ENCODE data around the gene CXCL6. TPM values are rescaled to one million over a fixed set of nuclear protein-coding genes. Genes with fewer than 3 reads are reported as not detected.

Gene CXCL6
- total RNA-seq, 4 donors from 2014 or later: 0.66 to 1.8 TPM; not detected in 2

DNA sequence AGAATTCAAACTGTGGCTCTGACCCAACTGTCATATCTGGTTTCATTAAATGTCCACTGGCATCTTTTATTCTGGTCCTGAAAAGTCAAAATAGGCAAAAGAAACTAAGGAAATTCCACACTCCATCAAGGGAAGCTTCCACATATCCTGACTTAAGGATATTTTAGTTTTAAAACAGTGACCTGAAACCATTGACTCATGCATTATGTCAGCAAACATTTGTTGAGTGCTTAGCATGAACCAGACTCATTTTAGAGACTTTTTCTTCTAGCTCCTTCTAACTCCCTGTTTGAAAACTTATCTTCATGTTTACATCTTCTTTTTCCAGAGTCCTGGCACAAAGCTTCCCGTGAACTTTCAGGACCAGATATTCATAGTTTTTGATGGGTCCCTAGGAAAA is 25.8 kb downstream of the CXCL6 start:
- DNase-seq (ENCODE audit: extremely low spot score): no peak
- TF ChIP-seq POLR2A (IDR thresholded peaks at IDR 0.05; ENCODE audit: low read depth) (no peak), EP300 (IDR thresholded peaks at IDR 0.05) (no peak), POLR2AphosphoS5 (IDR thresholded peaks at IDR 0.05) (no peak)
- TF ChIP-seq, protein P1, sequence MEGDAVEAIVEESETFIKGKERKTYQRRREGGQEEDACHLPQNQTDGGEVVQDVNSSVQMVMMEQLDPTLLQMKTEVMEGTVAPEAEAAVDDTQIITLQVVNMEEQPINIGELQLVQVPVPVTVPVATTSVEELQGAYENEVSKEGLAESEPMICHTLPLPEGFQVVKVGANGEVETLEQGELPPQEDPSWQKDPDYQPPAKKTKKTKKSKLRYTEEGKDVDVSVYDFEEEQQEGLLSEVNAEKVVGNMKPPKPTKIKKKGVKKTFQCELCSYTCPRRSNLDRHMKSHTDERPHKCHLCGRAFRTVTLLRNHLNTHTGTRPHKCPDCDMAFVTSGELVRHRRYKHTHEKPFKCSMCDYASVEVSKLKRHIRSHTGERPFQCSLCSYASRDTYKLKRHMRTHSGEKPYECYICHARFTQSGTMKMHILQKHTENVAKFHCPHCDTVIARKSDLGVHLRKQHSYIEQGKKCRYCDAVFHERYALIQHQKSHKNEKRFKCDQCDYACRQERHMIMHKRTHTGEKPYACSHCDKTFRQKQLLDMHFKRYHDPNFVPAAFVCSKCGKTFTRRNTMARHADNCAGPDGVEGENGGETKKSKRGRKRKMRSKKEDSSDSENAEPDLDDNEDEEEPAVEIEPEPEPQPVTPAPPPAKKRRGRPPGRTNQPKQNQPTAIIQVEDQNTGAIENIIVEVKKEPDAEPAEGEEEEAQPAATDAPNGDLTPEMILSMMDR (IDR thresholded peaks at IDR 0.05): no peak
- H3K9me3 ChIP-seq: no peaks in the 10 kb centered on the region
- H3K36me3 ChIP-seq: no peaks in the 10 kb centered on the region
- H3K4me1 ChIP-seq: no peaks in the 10 kb centered on the region
- H3K27ac ChIP-seq (replicated peaks in 1 of 4): no peak overlapping the region
- 100% methylated on average over 1 of the region's 1 CpG for WGBS
- intact Hi-C loops (cut with DNase I): no loop called here
- peaks cover 0 to 9% (median 0%) of the 10 kb centered on the region in 4 donors for H3K27me3 ChIP-seq
- H3K4me3 ChIP-seq: no peak overlapping the region

DNA sequence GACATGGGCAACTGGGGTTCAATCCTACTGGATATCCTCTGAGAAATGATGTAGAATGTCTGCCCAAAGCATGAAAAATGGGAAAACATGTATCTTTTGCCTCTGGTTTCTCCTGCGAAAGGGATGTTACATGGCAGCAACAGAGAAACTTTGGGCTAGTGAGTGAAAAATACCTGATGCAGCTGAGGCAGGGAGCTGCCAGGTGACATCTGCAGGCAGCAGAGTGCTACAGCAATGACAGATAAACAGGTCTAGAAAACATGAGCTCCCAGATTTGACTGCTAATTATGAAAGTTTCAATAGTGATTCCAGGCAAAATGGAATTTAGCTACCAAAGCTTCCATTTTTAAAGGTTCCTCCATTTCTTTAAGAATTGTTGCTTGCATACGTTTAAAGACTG is 27.9 kb downstream of the CXCL6 start:
- no peaks in the 10 kb centered on the region for H3K9me3 ChIP-seq
- intact Hi-C loops (cut with DNase I): no loop called here

DNA sequence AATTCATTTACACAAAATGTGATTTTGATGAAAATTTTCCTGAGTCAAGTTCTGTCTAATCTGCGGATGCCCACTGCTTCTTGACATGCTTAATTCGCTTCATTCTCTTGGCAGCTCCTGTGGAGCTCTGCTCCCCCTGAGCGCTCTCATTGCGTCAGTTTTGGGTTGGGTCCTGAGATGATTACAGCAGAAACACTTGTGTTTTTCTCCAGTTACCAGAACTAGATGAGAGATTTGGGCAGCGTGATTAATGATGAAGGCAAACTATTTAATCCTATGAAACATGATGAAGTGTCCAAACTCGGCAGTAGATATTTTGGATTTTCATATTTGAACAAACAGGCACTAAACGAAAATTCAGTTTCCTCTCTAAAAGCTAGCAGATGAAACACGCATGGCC is 28.5 kb downstream of the CXCL6 start:
- Histone ChIP-seq H3K4me3 (no peak overlapping the region), H3K4me1 (peaks cover 3 to 17% (median 13%) of the 10 kb centered on the region in 4 donors), H3K27me3 (peaks cover 0 to 24% (median 4%) of the 10 kb centered on the region in 4 donors), H3K9me3 (no peaks in the 10 kb centered on the region), H3K27ac (replicated peaks in 1 of 4) (no peak overlapping the region), H3K36me3 (no peaks in the 10 kb centered on the region)
- intact Hi-C loops (cut with DNase I): no loop called here
- TF ChIP-seq, protein P1 (IDR thresholded peaks at IDR 0.05): no peak
- no peak for DNase-seq (ENCODE audit: extremely low spot score)
- 81% methylated on average over 8 of the region's 8 CpGs for WGBS

More for the DNA sequence above, 27.9 kb downstream of the CXCL6 start:
- TF ChIP-seq EP300 (IDR thresholded peaks at IDR 0.05) (no peak), POLR2A (IDR thresholded peaks at IDR 0.05; ENCODE audit: low read depth) (no peak), POLR2AphosphoS5 (IDR thresholded peaks at IDR 0.05) (no peak)
- TF ChIP-seq, protein P1 (IDR thresholded peaks at IDR 0.05): peak in 1 of 3 experiments; percentile 21
- Histone ChIP-seq H3K27ac (replicated peaks in 1 of 4) (no peak overlapping the region), H3K4me3 (no peak overlapping the region), H3K27me3 (peaks cover 0 to 18% (median 1%) of the 10 kb centered on the region in 4 donors), H3K4me1 (peaks cover under 1 to 11% (median 7%) of the 10 kb centered on the region in 4 donors), H3K36me3 (no peaks in the 10 kb centered on the region)
- 70% methylated on average over 2 of the region's 2 CpGs for WGBS
- no peak for DNase-seq (ENCODE audit: extremely low spot score)

DNA sequence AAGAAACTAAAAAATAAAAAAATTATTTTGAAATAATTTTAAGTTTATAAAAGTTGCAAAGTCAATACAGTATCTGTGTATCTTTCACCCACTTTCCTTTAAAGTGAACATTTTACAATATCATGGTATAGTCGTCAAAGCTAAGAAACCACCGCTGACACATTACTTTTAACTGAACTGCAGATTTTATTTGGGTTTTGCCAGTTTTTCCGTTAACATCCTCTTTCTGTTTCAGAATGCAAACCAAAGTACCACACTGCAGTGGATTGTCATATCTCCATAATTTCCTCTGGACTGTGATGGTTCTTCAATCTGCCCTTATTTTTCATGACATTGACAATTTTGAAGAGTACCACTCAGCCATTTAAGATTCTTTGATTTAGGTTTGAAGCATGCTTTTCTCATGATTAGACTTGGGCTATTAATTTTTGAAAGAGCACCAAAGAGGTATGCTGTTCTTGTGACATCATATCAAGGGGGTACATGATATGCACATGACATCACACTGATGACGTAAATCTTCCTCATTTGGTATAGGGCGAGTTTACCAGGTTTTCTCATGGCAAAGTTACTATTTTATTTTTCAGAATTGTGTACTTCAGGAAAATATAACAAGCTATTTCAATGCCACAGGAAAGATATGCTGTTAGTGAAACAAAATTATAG is 29.1 kb downstream of the CXCL6 start:
- peaks cover 0 to 28% (median 5%) of the 10 kb centered on the region in 4 donors for H3K27me3 ChIP-seq
- no peak overlapping the region for H3K27ac ChIP-seq (replicated peaks in 1 of 4)
- no peaks in the 10 kb centered on the region for H3K9me3 ChIP-seq
- no peak for TF ChIP-seq POLR2AphosphoS5 (IDR thresholded peaks at IDR 0.05)
- TF ChIP-seq, protein P1 (IDR thresholded peaks at IDR 0.05): no peak
- no peak for TF ChIP-seq EP300 (IDR thresholded peaks at IDR 0.05)
- no peak for TF ChIP-seq POLR2A (IDR thresholded peaks at IDR 0.05; ENCODE audit: low read depth)
- no peaks in the 10 kb centered on the region for H3K36me3 ChIP-seq
- WGBS: 81% methylated on average over 5 of the region's 5 CpGs
- intact Hi-C loops (cut with DNase I): no loop called here
- H3K4me3 ChIP-seq: no peak overlapping the region
- peaks cover 3 to 17% (median 14%) of the 10 kb centered on the region in 4 donors for H3K4me1 ChIP-seq
- DNase-seq (ENCODE audit: extremely low spot score): no peak

DNA sequence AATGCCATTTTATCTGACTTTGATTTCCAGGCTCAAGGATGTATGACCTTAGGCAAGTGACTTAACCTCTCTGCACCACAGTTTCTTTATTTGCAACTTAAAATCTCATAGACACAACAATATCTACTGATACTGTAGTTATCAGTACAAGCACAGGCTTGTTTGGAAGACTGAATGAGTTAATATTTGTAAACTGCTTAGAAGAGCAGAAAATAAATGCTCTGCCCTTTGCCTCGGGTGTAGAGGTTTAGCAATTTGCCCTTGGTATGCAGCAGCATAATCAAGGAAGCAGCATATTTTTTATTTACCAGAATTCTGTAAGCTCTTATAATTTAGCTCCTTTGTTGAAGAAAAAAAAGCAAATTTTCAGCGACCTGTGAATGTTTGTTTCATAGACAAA is 29.8 kb downstream of the CXCL6 start:
- WGBS: 50% methylated on average over 2 of the region's 2 CpGs
- intact Hi-C loops (cut with DNase I): no loop called here

More for the DNA sequence above, 29.8 kb downstream of the CXCL6 start:
- Histone ChIP-seq H3K4me3 (no peak overlapping the region), H3K27ac (replicated peaks in 1 of 4) (no peak overlapping the region), H3K4me1 (peaks cover 3 to 17% (median 14%) of the 10 kb centered on the region in 4 donors), H3K9me3 (no peaks in the 10 kb centered on the region), H3K36me3 (no peaks in the 10 kb centered on the region), H3K27me3 (peaks cover 0 to 28% (median 5%) of the 10 kb centered on the region in 4 donors)
- no peak for DNase-seq (ENCODE audit: extremely low spot score)
- TF ChIP-seq, protein P1 (IDR thresholded peaks at IDR 0.05): no peak
- TF ChIP-seq EP300 (IDR thresholded peaks at IDR 0.05): no peak
- TF ChIP-seq POLR2A (IDR thresholded peaks at IDR 0.05; ENCODE audit: low read depth): no peak
- no peak for TF ChIP-seq POLR2AphosphoS5 (IDR thresholded peaks at IDR 0.05)
